ENCODE data around the gene MYBPC1. TPM values are rescaled to one million over a fixed set of nuclear protein-coding genes. Genes with fewer than 3 reads are reported as not detected.

Gene MYBPC1
- total and polyA plus RNA-seq, 2 of the 13 experiments (the other 11 are each of a cell fraction or from before 2014, with no cell fraction given) = 0.31 to 0.53 TPM

- no peak for TF ChIP-seq ZNF136 (CRISPR knock-in tag; IDR thresholded peaks at IDR 0.05; ENCODE audit: low read depth)
- TF ChIP-seq SP1 (IDR thresholded peaks at IDR 0.05) = no peak
- no peak for TF ChIP-seq SP1 (CRISPR knock-in tag; IDR thresholded peaks at IDR 0.05)
- TF ChIP-seq FOXM1 (CRISPR knock-in tag; IDR thresholded peaks at IDR 0.05) = no peak
- no peak for TF ChIP-seq SRF (IDR thresholded peaks at IDR 0.05; ENCODE audit: low read depth, low read length)
- TF ChIP-seq DNMT1 (CRISPR knock-in tag; IDR thresholded peaks at IDR 0.05) = no peak
- TF ChIP-seq, protein P1, sequence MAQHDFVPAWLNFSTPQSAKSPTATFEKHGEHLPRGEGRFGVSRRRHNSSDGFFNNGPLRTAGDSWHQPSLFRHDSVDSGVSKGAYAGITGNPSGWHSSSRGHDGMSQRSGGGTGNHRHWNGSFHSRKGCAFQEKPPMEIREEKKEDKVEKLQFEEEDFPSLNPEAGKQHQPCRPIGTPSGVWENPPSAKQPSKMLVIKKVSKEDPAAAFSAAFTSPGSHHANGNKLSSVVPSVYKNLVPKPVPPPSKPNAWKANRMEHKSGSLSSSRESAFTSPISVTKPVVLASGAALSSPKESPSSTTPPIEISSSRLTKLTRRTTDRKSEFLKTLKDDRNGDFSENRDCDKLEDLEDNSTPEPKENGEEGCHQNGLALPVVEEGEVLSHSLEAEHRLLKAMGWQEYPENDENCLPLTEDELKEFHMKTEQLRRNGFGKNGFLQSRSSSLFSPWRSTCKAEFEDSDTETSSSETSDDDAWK (CRISPR knock-in tag; IDR thresholded peaks at IDR 0.05) = no peak
- TF ChIP-seq, protein P2, sequence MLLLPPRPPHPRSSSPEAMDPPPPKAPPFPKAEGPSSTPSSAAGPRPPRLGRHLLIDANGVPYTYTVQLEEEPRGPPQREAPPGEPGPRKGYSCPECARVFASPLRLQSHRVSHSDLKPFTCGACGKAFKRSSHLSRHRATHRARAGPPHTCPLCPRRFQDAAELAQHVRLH (CRISPR knock-in tag; IDR thresholded peaks at IDR 0.05; ENCODE audit: borderline replicate concordance, low read depth) = peak; percentile 56; the same call in 1 of the 2 replicates
- TF ChIP-seq RBM39 (IDR thresholded peaks at IDR 0.05; ENCODE audit: low read depth, low read length, poor library complexity, severe bottlenecking) = no peak
- TF ChIP-seq, protein P3, sequence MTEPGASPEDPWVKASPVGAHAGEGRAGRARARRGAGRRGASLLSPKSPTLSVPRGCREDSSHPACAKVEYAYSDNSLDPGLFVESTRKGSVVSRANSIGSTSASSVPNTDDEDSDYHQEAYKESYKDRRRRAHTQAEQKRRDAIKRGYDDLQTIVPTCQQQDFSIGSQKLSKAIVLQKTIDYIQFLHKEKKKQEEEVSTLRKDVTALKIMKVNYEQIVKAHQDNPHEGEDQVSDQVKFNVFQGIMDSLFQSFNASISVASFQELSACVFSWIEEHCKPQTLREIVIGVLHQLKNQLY (CRISPR knock-in tag; IDR thresholded peaks at IDR 0.05) = peak; percentile 52; the same call in 1 of the 2 replicates
- TF ChIP-seq HOXD1 (CRISPR knock-in tag; IDR thresholded peaks at IDR 0.05) = 0 out of 2 replicates have a peak, but pooled peaks have one; percentile 38
- no peak for TF ChIP-seq DZIP1 (CRISPR knock-in tag; IDR thresholded peaks at IDR 0.05)
- TF ChIP-seq ZKSCAN8 (CRISPR knock-in tag; IDR thresholded peaks at IDR 0.05; ENCODE audit: borderline replicate concordance) = 0 out of 2 replicates have a peak, but pooled peaks have one; percentile 14
- TF ChIP-seq TCF7L2 (IDR thresholded peaks at IDR 0.05; ENCODE audit: low read depth, low read length) = no peak
- TF ChIP-seq RXRA (CRISPR knock-in tag; IDR thresholded peaks at IDR 0.05) = peak; percentile 79
- TF ChIP-seq ZBTB21 (CRISPR knock-in tag; IDR thresholded peaks at IDR 0.05) = no peak
- TF ChIP-seq MTERF4 (CRISPR knock-in tag; IDR thresholded peaks at IDR 0.05) = no peak
- peak; percentile 65; the same call in 1 of the 2 replicates for TF ChIP-seq CCDC6 (CRISPR knock-in tag; IDR thresholded peaks at IDR 0.05)
- TF ChIP-seq PHF20 (CRISPR knock-in tag; IDR thresholded peaks at IDR 0.05) = 0 out of 2 replicates have a peak, but pooled peaks have one; percentile 29
- TF ChIP-seq NBN (conservative IDR thresholded peaks at IDR 0.05) = no peak
- no peak for TF ChIP-seq ATF1 (CRISPR knock-in tag; IDR thresholded peaks at IDR 0.05)
- TF ChIP-seq ATM (IDR thresholded peaks at IDR 0.05; ENCODE audit: borderline replicate concordance) = no peak
- no peak for TF ChIP-seq SIN3B (IDR thresholded peaks at IDR 0.05; ENCODE audit: low read length)
- peak; percentile 44 for TF ChIP-seq HNF4G (IDR thresholded peaks at IDR 0.05; ENCODE audit: borderline replicate concordance, low read depth, low read length)
- no peak; the same call in 1 of the 2 replicates for TF ChIP-seq HNF4G (CRISPR knock-in tag; IDR thresholded peaks at IDR 0.05; ENCODE audit: borderline replicate concordance, low read depth)
- TF ChIP-seq RBFOX2 (IDR thresholded peaks at IDR 0.05; ENCODE audit: low read depth, low read length) = no peak
Observed at GRCh38 chr12:101696251-101697196, 101.8 kb downstream of the MYBPC1 start (continued).
